ENCODE results near the gene ZCCHC2.

Gene ZCCHC2

DNA sequence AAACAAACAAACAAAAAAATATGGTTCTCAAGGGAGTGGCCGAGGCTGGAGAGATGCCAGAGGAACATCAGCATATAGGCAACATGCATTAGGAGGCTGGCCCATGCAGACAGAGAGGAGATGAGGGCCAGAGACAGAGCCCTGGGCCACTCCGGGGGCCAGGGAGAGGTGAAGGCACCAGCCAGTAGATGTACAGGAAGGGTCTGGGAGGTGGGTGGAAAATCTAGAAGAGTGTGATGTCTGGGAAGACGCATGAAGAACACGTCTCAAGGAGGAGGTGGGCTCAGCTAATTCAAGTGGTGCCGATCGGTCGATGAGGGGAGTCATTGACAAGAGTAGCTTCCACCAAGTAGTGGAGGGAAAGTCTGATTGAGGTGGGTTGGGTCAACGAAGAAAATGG is 79.9 kb downstream of the ZCCHC2 start:
- no peak overlapping the region for H3K27ac Mint-ChIP-seq
- H3K36me3 Mint-ChIP-seq = peaks cover 3% of the 10 kb centered on the region
- no peaks in the 10 kb centered on the region for H3K9me3 Mint-ChIP-seq
- peaks cover 39% of the 10 kb centered on the region for H3K27me3 Mint-ChIP-seq
- H3K4me1 Mint-ChIP-seq = peaks cover 3% of the 10 kb centered on the region
- H3K4me3 Mint-ChIP-seq = no peak overlapping the region

GRCh38 chr18:62603211-62603610 is 80.4 kb downstream of the ZCCHC2 start:
- peaks cover 3% of the 10 kb centered on the region for H3K36me3 Mint-ChIP-seq
- no peaks in the 10 kb centered on the region for H3K9me3 Mint-ChIP-seq
- peaks cover 37% of the 10 kb centered on the region for H3K27me3 Mint-ChIP-seq
- peaks cover 3% of the 10 kb centered on the region for H3K4me1 Mint-ChIP-seq
- no peak overlapping the region for H3K27ac Mint-ChIP-seq
- no peak overlapping the region for H3K4me3 Mint-ChIP-seq

DNA sequence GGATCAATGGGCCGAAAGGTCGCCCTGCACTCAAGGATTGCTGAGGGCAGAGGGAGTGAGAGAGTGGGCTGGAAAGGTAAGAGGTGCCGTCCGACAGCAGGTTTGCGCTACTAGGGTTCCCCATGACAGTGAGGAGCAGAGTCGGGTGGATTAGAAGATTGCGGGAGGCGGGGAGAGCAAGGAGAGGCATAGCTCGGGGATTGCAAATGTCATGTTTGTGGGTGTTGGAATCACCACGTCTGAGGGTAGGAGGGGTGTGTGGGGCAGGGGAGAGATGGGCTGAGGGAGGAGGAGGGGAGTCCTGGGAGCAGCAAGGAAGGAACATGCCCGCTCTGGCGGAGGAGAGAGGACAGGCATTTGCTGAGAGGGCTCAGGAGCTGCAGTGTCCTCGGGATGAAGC is 81.2 kb downstream of the ZCCHC2 start:
- Mint-ChIP-seq H3K4me1 (no peaks in the 10 kb centered on the region), H3K36me3 (no peaks in the 10 kb centered on the region), H3K27me3 (peaks cover 30% of the 10 kb centered on the region), H3K9me3 (no peaks in the 10 kb centered on the region), H3K27ac (no peak overlapping the region), H3K4me3 (no peak overlapping the region)

DNA sequence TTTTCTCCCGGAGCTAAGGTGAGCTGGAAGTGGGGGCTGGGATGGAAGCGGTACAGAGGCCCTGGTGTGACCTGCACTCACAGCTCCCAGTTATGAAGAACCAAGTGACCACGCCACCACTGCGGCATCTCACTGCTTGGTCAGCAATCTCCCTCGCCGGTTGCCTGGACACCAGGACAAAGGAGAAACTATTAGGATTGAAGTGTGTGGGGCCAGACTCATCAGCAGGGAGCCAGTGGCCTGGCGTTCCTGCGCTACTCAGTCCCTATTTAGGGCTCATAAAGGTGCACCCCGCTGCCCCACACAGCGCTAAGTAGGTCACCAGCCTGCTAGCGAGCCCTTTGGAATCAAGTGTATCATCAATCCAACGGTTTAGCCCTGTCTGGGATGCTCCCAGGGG is 82.9 kb downstream of the ZCCHC2 start:
- H3K27ac Mint-ChIP-seq = no peak overlapping the region
- no peaks in the 10 kb centered on the region for H3K9me3 Mint-ChIP-seq
- H3K4me3 Mint-ChIP-seq = no peak overlapping the region
- H3K4me1 Mint-ChIP-seq = no peaks in the 10 kb centered on the region
- H3K36me3 Mint-ChIP-seq = no peaks in the 10 kb centered on the region
- H3K27me3 Mint-ChIP-seq = peaks cover 15% of the 10 kb centered on the region

DNA sequence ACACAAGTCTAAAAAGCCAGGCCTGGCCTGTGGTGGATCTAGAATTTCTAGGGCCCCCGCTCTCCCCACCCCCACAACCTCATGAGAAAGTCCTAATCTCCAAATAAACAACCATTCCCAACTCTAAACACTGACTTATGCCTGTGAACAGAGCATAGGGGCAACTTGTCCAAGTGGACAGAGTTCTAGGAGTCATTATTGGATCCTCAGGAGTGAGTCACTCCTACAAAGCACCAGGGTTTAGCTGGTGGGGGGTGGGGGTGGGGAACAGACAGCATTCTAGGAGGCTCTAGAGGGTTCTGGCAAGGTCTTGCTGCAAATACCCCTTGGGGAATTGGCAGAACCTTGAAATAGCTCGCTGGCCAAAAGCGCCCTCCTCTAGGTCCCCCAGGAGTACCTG is 83.3 kb downstream of the ZCCHC2 start:
- Mint-ChIP-seq H3K4me1 (no peaks in the 10 kb centered on the region), H3K4me3 (no peak overlapping the region), H3K27ac (no peak overlapping the region), H3K27me3 (peaks cover 12% of the 10 kb centered on the region), H3K9me3 (no peaks in the 10 kb centered on the region), H3K36me3 (no peaks in the 10 kb centered on the region)

DNA sequence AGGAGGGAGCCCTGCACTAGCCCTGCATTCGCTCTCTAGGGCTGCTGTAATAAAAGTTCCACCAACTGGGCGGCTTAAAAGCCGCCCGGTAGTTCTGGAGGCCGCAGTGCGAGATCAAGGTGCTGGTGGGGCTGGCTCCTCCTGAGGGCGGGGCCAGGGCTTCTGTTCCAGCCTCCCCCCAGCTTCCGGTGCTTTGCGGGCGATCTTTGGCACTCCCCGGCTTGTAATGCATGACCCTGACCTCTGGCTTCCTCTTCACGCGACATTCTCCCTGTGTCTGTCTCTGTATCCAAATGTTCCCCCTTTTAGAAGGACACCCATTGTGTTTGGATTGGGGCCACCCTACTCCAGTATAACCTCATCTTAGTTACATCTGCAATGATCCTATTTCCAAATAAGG is 84.5 kb downstream of the ZCCHC2 start:
- Mint-ChIP-seq H3K27ac (no peak overlapping the region), H3K36me3 (no peaks in the 10 kb centered on the region), H3K4me1 (no peaks in the 10 kb centered on the region), H3K4me3 (no peak overlapping the region), H3K9me3 (no peaks in the 10 kb centered on the region), H3K27me3 (peaks cover 4% of the 10 kb centered on the region)

DNA sequence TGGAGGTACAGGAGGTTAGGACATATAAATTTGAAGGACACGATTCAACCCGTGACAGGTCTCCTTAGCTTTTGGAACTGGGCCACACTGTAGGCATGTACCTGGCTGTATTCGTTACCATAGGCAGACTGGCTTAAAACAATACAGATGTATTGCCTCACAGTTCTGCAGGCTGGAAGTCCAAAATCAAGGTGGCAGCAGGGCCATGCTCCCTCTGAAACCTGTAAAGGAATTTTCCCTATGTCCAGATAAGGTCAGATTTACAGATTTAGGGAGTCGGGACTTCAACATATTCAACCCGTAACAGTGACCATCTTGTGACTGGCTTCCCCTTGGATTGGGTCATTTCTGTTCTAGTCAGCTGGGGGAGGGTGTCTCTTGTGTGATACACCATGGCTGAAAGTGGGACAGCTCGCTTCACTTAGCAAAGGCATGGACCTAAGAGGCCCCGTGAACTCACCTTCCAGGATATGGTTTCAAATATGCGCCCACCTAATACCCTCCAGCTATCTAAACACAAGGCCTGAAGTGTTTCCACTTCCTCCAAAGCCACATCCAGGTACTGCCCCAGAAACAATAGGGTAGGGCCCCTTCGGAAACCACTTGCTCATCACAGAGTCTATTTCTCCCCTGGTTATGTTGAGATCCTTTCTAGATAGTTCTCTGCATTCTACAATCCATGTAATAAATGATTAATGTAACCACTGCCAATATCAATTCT is 85.0 kb downstream of the ZCCHC2 start:
- Mint-ChIP-seq H3K4me1 (no peaks in the 10 kb centered on the region), H3K4me3 (no peak overlapping the region), H3K36me3 (no peaks in the 10 kb centered on the region), H3K27me3 (peaks cover 4% of the 10 kb centered on the region), H3K27ac (no peak overlapping the region), H3K9me3 (no peaks in the 10 kb centered on the region)

GRCh38 chr18:62609764-62610163 is 86.9 kb downstream of the ZCCHC2 start:
- peaks cover 7% of the 10 kb centered on the region for H3K27me3 Mint-ChIP-seq
- no peak overlapping the region for H3K27ac Mint-ChIP-seq
- H3K9me3 Mint-ChIP-seq = no peaks in the 10 kb centered on the region
- H3K36me3 Mint-ChIP-seq = no peaks in the 10 kb centered on the region
- H3K4me1 Mint-ChIP-seq = no peaks in the 10 kb centered on the region
- H3K4me3 Mint-ChIP-seq = no peak overlapping the region

- no peaks in the 10 kb centered on the region for H3K4me1 Mint-ChIP-seq
- no peak overlapping the region for H3K4me3 Mint-ChIP-seq
- H3K36me3 Mint-ChIP-seq = no peaks in the 10 kb centered on the region
- no peaks in the 10 kb centered on the region for H3K9me3 Mint-ChIP-seq
- H3K27me3 Mint-ChIP-seq = peaks cover 12% of the 10 kb centered on the region
- no peak overlapping the region for H3K27ac Mint-ChIP-seq
These were observed 87.5 kb downstream of the ZCCHC2 start for GRCh38 chr18:62610351-62610700.

- Mint-ChIP-seq H3K4me1 (no peaks in the 10 kb centered on the region), H3K27ac (no peak overlapping the region), H3K36me3 (no peaks in the 10 kb centered on the region), H3K27me3 (peaks cover 15% of the 10 kb centered on the region), H3K4me3 (no peak overlapping the region), H3K9me3 (no peaks in the 10 kb centered on the region)
These were observed 88.0 kb downstream of the ZCCHC2 start for GRCh38 chr18:62610701-62611411.

- Mint-ChIP-seq H3K9me3 (no peaks in the 10 kb centered on the region), H3K36me3 (no peaks in the 10 kb centered on the region), H3K27ac (no peak overlapping the region), H3K4me3 (no peak overlapping the region), H3K4me1 (no peaks in the 10 kb centered on the region), H3K27me3 (peaks cover 17% of the 10 kb centered on the region)
These were observed 88.8 kb downstream of the ZCCHC2 start for GRCh38 chr18:62611453-62612288.

DNA sequence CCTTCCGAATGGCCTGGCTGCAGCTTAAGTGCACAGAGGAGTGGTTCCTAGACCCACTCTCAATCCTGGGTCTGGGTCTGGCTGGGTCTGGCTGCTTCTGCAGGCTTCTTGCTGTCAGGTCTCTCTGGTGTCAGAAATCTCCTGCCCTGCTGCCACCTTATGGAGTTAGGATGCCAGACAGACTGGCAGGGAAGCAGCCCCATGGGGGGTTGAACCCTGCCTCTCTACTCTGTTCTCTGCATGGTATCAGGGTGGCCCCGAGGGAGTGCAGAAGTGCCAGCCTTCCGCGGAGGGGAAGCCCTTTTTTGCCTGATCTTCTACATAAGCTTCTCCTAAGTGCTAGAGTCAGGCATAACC is 89.4 kb downstream of the ZCCHC2 start:
- Mint-ChIP-seq H3K27me3 (peaks cover 18% of the 10 kb centered on the region), H3K4me3 (no peak overlapping the region), H3K27ac (no peak overlapping the region), H3K9me3 (no peaks in the 10 kb centered on the region), H3K36me3 (no peaks in the 10 kb centered on the region), H3K4me1 (no peaks in the 10 kb centered on the region)

DNA sequence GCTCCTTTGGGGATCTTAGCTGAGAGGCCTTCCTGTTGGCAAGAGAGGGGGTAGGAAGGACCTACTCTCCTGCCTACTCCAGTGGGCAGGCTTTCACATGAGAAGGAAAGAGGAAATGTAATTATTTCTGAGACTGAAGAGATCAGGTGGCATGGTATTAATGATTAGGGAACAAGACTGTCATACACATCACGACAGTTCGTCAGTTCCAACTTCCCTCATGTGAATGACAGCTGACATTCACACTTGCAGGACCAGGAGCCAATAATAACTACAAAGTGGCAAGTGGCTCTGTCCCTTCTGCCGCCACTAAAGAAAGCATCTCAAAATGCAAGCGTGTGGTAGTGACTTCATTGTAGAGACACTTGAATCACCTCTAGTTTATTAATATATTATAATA is 90.0 kb downstream of the ZCCHC2 start:
- no peaks in the 10 kb centered on the region for H3K4me1 Mint-ChIP-seq
- H3K36me3 Mint-ChIP-seq = no peaks in the 10 kb centered on the region
- H3K27ac Mint-ChIP-seq = no peak overlapping the region
- peaks cover 19% of the 10 kb centered on the region for H3K27me3 Mint-ChIP-seq
- H3K4me3 Mint-ChIP-seq = no peak overlapping the region
- no peaks in the 10 kb centered on the region for H3K9me3 Mint-ChIP-seq

DNA sequence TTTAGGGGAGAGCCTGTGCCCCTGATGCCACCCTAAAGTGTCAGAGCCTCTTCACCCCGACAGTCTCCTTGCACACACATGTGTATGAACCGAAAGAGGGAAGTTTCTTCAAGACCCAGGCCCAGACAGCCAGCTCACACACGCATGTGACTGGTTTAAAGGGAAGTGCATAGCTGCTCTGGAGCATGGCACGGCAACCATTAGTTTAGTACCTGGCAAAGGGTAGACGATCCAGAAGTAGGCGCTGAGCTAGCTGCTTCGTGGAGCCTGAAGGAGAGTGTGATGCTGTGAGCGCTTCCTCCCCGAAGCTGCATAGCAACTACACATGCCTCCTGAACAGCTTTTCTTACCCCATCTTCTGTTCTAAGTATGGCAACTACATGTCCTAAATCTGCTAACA is 91.7 kb downstream of the ZCCHC2 start:
- Mint-ChIP-seq H3K27ac (peak overlapping the region; percentile 30), H3K9me3 (no peaks in the 10 kb centered on the region), H3K4me3 (no peak overlapping the region), H3K36me3 (no peaks in the 10 kb centered on the region), H3K27me3 (peaks cover 19% of the 10 kb centered on the region), H3K4me1 (no peaks in the 10 kb centered on the region)

DNA sequence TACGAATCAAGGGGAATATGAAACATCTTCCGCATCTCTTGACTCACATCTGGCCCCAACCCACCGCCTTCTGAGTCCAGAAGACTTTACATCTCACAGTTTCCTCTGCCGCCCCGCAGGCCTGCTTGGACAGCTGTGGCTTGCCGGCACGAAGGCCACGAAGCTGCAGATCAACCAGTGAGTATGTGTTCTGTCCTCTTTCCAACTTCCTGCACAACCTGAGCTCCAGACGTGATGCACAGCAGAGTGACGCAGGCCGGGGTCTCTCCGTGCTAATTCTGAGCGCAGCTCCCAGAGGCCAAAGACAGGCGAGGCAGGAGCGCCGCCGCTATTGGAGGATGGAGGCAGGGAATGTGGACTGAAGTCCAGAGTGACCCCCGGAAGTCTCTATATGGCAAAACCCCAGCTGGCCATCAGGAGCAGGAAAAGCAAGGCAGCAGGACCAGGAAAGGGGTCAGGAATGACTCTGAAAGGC is 93.5 kb downstream of the ZCCHC2 start:
- no peak overlapping the region for H3K27ac Mint-ChIP-seq
- no peaks in the 10 kb centered on the region for H3K9me3 Mint-ChIP-seq
- H3K4me1 Mint-ChIP-seq = no peaks in the 10 kb centered on the region
- no peak overlapping the region for H3K4me3 Mint-ChIP-seq
- H3K27me3 Mint-ChIP-seq = peaks cover 18% of the 10 kb centered on the region
- H3K36me3 Mint-ChIP-seq = no peaks in the 10 kb centered on the region
